Endodermal cell (in vitro differentiated cells): ENCODE results near the gene GPR27. TPM values are rescaled to one million over a fixed set of nuclear protein-coding genes. Genes with fewer than 3 reads are reported as not detected.

Experiments
- DNase-seq: peaks from one replicate; pipeline ENCODE4 v3.0.0-alpha.2; 2017
- H3K27ac ChIP-seq: 2 replicates; pipeline ENCODE4 v1.5.1; 2013; ENCODE audit warnings: mild to moderate bottlenecking, low read depth, low read length, moderate library complexity
- H3K27me3 ChIP-seq: 2 replicates; pipeline ENCODE4 v1.6.1; 2013; ENCODE audit warnings: mild to moderate bottlenecking, low read length, moderate library complexity; ENCODE audit not compliant: insufficient read depth, control insufficient read depth, poor library complexity, severe bottlenecking
- H3K36me3 ChIP-seq: 2 replicates; pipeline ENCODE4 v1.7.0; 2013; ENCODE audit warnings: mild to moderate bottlenecking, low read length, moderate library complexity; ENCODE audit not compliant: control insufficient read depth, insufficient read depth
- H3K4me1 ChIP-seq: one replicate; pipeline ENCODE4 v1.7.0; 2013; ENCODE audit warnings: low read length; ENCODE audit not compliant: control insufficient read depth, insufficient read depth
- H3K4me3 ChIP-seq: 2 replicates; pipeline ENCODE4 v1.5.1; 2013; ENCODE audit warnings: mild to moderate bottlenecking, low read length, moderate library complexity
- H3K9ac ChIP-seq: 2 replicates; pipeline ENCODE4 v1.6.1; 2013; ENCODE audit warnings: mild to moderate bottlenecking, low read length, moderate library complexity; ENCODE audit not compliant: poor library complexity, severe bottlenecking; ENCODE audit errors: extremely low read depth
- H3K9me3 ChIP-seq: 2 replicates; pipeline ENCODE4 v1.6.1; 2013; ENCODE audit warnings: mild to moderate bottlenecking, low read length, moderate library complexity; ENCODE audit not compliant: control insufficient read depth
- H3K27ac Mint-ChIP-seq: 2 replicates; pipeline ENCODE4 v1.8.0; 2020; ENCODE audit warnings: mixed read lengths
- H3K27me3 Mint-ChIP-seq: 2 replicates; pipeline ENCODE4 v1.8.0; 2021; ENCODE audit warnings: mild to moderate bottlenecking, mixed read lengths; ENCODE audit not compliant: insufficient read depth
- H3K36me3 Mint-ChIP-seq: 2 replicates; pipeline ENCODE4 v1.8.0; 2020; ENCODE audit warnings: low read depth, mixed read lengths
- H3K4me1 Mint-ChIP-seq: 2 replicates; pipeline ENCODE4 v1.8.0; 2020; ENCODE audit warnings: mixed read lengths
- H3K4me3 Mint-ChIP-seq: 2 replicates; pipeline ENCODE4 v1.8.0; 2020; ENCODE audit warnings: mild to moderate bottlenecking, moderate library complexity, mixed read lengths
- H3K9me3 Mint-ChIP-seq: 2 replicates; pipeline ENCODE4 v1.8.0; 2020; ENCODE audit warnings: mild to moderate bottlenecking, mixed read lengths
- WGBS, 2 experiments: methylation state at CpG; one replicate each; pipeline versions ENCODE4 v1.1.5 to v1.1.7; 2013; ENCODE audit warnings: missing lambda C conversion rate in 2 of 2, mixed read lengths in 1 of 2; ENCODE audit not compliant: insufficient coverage in 1 of 2, insufficient read length in 1 of 2; 5-methylcytosine and 5-hydroxymethylcytosine counted together
- total RNA-seq, 2 donors: library from RNA; stranded (reverse); fragmentation: NEBNext Ultra II Directional in 1 of 2; extraction: Animal tissue kit (Norgen Biotek cat#: 25700) in 1 of 2; gene quantifications; 2 replicates in 1 of 2; 3 replicates in 1 of 2; pipeline ENCODE4 v1.2.1, GENCODE V29; 2021
- TF ChIP-seq, protein P1 (sequence below): fragments of 200-600 bp; sonication (generic); conservative IDR thresholded peaks from 2 replicates; pipeline ENCODE4 v1.5.0; 2021; ENCODE audit warnings: antibody characterized with exemption, mild to moderate bottlenecking

The GPR27 gene
- total RNA-seq, 2 donors from 2014 or later = 7.4 to 7.9 TPM

DNA sequence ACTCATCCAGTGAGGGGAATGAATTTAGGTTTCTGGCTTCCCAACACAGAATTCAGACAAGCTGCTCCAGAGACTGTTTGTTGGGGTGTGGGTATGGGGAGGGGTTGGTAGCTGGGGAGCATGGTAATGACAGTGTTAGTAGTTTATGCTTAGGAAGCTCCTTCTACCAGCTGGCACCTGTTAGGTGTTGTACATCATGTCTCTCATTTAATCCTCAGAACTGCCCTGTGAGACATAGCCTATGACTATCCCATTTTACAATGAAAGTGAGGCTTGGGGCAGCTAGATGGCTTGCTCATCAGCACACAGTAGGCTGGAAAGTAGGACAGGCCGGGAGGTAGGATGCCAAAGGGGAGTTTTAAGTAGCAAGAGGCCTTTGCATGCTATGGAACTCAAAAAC is 31.0 kb upstream of the GPR27 start:
- H3K27me3 Mint-ChIP-seq = peaks cover 83% of the 10 kb centered on the region
- H3K4me3 Mint-ChIP-seq = no peak overlapping the region
- WGBS, 2 experiments = 92 to 100% methylated on average over 1 of the region's 1 CpG

DNA sequence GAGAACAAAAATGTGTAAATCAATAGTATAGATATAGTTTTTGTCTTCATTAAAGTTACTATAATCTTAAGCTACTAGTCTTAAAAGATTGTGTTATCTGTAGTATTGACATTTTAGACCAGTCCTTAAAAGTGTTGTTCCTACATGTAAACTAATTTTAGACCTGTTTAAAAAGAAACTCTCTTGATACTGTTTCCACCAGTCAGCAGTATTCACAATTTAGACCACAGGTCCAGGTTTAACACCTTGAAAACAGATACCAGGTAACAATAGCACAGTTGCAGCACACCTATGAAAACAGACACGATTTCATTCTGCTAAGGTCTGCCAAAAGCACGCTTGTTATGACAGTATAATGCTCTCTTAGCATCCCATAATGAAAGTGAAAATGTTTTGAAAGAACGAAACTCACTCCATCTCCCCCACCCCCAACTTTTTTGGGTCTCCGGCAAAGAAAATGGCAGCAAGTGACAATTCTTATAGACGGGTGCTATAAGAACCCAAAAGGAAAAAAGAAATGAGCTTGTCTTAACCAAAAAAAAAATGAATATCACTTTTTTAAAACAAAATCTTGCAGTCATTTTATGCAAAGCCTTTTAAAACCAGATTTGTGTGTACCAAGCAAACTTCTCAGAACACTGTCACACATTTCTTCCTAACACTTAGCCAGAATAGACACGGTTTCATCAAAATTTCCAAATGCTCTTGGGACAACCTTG is 30.0 kb upstream of the GPR27 start:
- WGBS, 2 experiments = 80 to 90% methylated on average over 5 to 6 of the region's 6 CpGs

More for the DNA sequence above, 31.0 kb upstream of the GPR27 start:
- H3K27ac ChIP-seq = no peak overlapping the region
- no peaks in the 10 kb centered on the region for H3K36me3 Mint-ChIP-seq
- no peak overlapping the region for H3K27ac Mint-ChIP-seq
- H3K9ac ChIP-seq = no peak overlapping the region
- H3K4me1 Mint-ChIP-seq = no peaks in the 10 kb centered on the region
- H3K9me3 ChIP-seq = no peaks in the 10 kb centered on the region
- DNase-seq = no peak
- no peak overlapping the region for H3K4me3 ChIP-seq
- H3K9me3 Mint-ChIP-seq = no peaks in the 10 kb centered on the region
- H3K27me3 ChIP-seq = peaks cover 89% of the 10 kb centered on the region
- TF ChIP-seq, protein P1, sequence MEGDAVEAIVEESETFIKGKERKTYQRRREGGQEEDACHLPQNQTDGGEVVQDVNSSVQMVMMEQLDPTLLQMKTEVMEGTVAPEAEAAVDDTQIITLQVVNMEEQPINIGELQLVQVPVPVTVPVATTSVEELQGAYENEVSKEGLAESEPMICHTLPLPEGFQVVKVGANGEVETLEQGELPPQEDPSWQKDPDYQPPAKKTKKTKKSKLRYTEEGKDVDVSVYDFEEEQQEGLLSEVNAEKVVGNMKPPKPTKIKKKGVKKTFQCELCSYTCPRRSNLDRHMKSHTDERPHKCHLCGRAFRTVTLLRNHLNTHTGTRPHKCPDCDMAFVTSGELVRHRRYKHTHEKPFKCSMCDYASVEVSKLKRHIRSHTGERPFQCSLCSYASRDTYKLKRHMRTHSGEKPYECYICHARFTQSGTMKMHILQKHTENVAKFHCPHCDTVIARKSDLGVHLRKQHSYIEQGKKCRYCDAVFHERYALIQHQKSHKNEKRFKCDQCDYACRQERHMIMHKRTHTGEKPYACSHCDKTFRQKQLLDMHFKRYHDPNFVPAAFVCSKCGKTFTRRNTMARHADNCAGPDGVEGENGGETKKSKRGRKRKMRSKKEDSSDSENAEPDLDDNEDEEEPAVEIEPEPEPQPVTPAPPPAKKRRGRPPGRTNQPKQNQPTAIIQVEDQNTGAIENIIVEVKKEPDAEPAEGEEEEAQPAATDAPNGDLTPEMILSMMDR = no peak
- H3K4me1 ChIP-seq = no peaks in the 10 kb centered on the region
- no peaks in the 10 kb centered on the region for H3K36me3 ChIP-seq

GRCh38 chr3:71724171-71724453 is 29.5 kb upstream of the GPR27 start:
- H3K36me3 ChIP-seq = no peaks in the 10 kb centered on the region
- H3K27ac Mint-ChIP-seq = no peak overlapping the region
- TF ChIP-seq, protein P1 = no peak
- no peak for DNase-seq
- no peaks in the 10 kb centered on the region for H3K9me3 Mint-ChIP-seq
- H3K4me1 ChIP-seq = no peaks in the 10 kb centered on the region
- H3K4me3 Mint-ChIP-seq = peak overlapping the region; percentile 64
- peaks cover 89% of the 10 kb centered on the region for H3K27me3 ChIP-seq
- peak overlapping the region; percentile 76 for H3K4me3 ChIP-seq
- H3K4me1 Mint-ChIP-seq = no peaks in the 10 kb centered on the region
- H3K27ac ChIP-seq = no peak overlapping the region
- H3K9ac ChIP-seq = no peak overlapping the region
- H3K9me3 ChIP-seq = no peaks in the 10 kb centered on the region
- peaks cover 86% of the 10 kb centered on the region for H3K27me3 Mint-ChIP-seq
- no peaks in the 10 kb centered on the region for H3K36me3 Mint-ChIP-seq

More for the DNA sequence above, 30.0 kb upstream of the GPR27 start:
- Histone ChIP-seq H3K36me3 (no peaks in the 10 kb centered on the region), H3K9me3 (no peaks in the 10 kb centered on the region), H3K27me3 (peaks cover 89% of the 10 kb centered on the region), H3K4me1 (no peaks in the 10 kb centered on the region), H3K27ac (no peak overlapping the region), H3K4me3 (peak overlapping the region; percentile 76), H3K9ac (no peak overlapping the region)
- no peaks in the 10 kb centered on the region for H3K9me3 Mint-ChIP-seq
- peaks cover 86% of the 10 kb centered on the region for H3K27me3 Mint-ChIP-seq
- no peaks in the 10 kb centered on the region for H3K4me1 Mint-ChIP-seq
- no peak for DNase-seq
- H3K4me3 Mint-ChIP-seq = peak overlapping the region; percentile 64
- no peak overlapping the region for H3K27ac Mint-ChIP-seq
- no peaks in the 10 kb centered on the region for H3K36me3 Mint-ChIP-seq
- TF ChIP-seq, protein P1 = no peak
